ENCODE results near the gene PIGM.

Gene PIGM

GRCh38 chr1:159979257-159979656 lies 52.5 kb downstream of the PIGM start:
- no peaks in the 10 kb centered on the region for H4K20me1 ChIP-seq (ENCODE audit: insufficient read depth, low read length)
- H3K4me3 ChIP-seq (ENCODE audit: low read depth, low read length, poor library complexity, severe bottlenecking), result no peak overlapping the region
- no peak overlapping the region for H3K9ac ChIP-seq (ENCODE audit: low read length)
- no peak overlapping the region for H3K27ac ChIP-seq (ENCODE audit: low read depth, low read length, poor library complexity, severe bottlenecking)
- H3K79me2 ChIP-seq (ENCODE audit: insufficient read depth, low read length), result no peaks in the 10 kb centered on the region
- H3K27me3 ChIP-seq (ENCODE audit: insufficient read depth, low read length), result peaks cover 3% of the 10 kb centered on the region; the same call in 1 of the 2 replicates
- H3K9me3 ChIP-seq (ENCODE audit: low read length), result no peaks in the 10 kb centered on the region
- H3F3A ChIP-seq (ENCODE audit: insufficient read depth, low read length), result no peaks in the 10 kb centered on the region
- no peaks in the 10 kb centered on the region for H3K4me1 ChIP-seq (ENCODE audit: insufficient read depth, low read length, severe bottlenecking)
- H3K4me2 ChIP-seq (ENCODE audit: low read length), result no peak overlapping the region
- H3K36me3 ChIP-seq (ENCODE audit: insufficient read depth, low read length), result no peaks in the 10 kb centered on the region
- H3K9me2 ChIP-seq (ENCODE audit: low read depth, low read length), result no peaks in the 10 kb centered on the region
- no peak overlapping the region for H2AFZ ChIP-seq (ENCODE audit: low read length)
- TF ChIP-seq, protein P1, sequence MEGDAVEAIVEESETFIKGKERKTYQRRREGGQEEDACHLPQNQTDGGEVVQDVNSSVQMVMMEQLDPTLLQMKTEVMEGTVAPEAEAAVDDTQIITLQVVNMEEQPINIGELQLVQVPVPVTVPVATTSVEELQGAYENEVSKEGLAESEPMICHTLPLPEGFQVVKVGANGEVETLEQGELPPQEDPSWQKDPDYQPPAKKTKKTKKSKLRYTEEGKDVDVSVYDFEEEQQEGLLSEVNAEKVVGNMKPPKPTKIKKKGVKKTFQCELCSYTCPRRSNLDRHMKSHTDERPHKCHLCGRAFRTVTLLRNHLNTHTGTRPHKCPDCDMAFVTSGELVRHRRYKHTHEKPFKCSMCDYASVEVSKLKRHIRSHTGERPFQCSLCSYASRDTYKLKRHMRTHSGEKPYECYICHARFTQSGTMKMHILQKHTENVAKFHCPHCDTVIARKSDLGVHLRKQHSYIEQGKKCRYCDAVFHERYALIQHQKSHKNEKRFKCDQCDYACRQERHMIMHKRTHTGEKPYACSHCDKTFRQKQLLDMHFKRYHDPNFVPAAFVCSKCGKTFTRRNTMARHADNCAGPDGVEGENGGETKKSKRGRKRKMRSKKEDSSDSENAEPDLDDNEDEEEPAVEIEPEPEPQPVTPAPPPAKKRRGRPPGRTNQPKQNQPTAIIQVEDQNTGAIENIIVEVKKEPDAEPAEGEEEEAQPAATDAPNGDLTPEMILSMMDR (IDR thresholded peaks at IDR 0.05; ENCODE audit: low read length), result no peak
- TF ChIP-seq EZH2 (IDR thresholded peaks at IDR 0.05; ENCODE audit: borderline replicate concordance, low read length), result no peak

DNA sequence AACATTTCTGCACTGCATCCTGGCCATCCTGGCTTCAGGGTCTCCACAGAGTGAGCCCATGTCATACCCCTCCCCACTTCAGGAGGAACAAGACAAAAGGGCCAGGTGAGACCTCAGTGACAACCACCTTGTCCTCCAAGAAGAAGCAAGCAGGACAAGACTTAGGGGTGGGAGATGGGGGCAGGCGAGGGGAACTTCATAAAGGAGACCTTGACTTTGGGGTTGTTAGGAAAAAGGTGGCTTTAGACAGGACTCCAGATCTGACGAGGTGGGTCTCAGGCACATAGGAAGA lies 53.7 kb downstream of the PIGM start:
- H4K20me1 ChIP-seq (ENCODE audit: insufficient read depth, low read length), result no peaks in the 10 kb centered on the region
- no peak overlapping the region for H2AFZ ChIP-seq (ENCODE audit: low read length)
- peaks cover 2% of the 10 kb centered on the region; the same call in 1 of the 2 replicates for H3K27me3 ChIP-seq (ENCODE audit: insufficient read depth, low read length)
- no peaks in the 10 kb centered on the region for H3K4me1 ChIP-seq (ENCODE audit: insufficient read depth, low read length, severe bottlenecking)
- no peak overlapping the region for H3K4me3 ChIP-seq (ENCODE audit: low read depth, low read length, poor library complexity, severe bottlenecking)
- H3F3A ChIP-seq (ENCODE audit: insufficient read depth, low read length), result no peaks in the 10 kb centered on the region
- no peak overlapping the region for H3K9ac ChIP-seq (ENCODE audit: low read length)
- no peak overlapping the region for H3K27ac ChIP-seq (ENCODE audit: low read depth, low read length, poor library complexity, severe bottlenecking)
- H3K9me3 ChIP-seq (ENCODE audit: low read length), result no peaks in the 10 kb centered on the region
- TF ChIP-seq, protein P1 (IDR thresholded peaks at IDR 0.05; ENCODE audit: low read length), result no peak
- TF ChIP-seq EZH2 (IDR thresholded peaks at IDR 0.05; ENCODE audit: borderline replicate concordance, low read length), result no peak
- no peak overlapping the region for H3K4me2 ChIP-seq (ENCODE audit: low read length)
- H3K79me2 ChIP-seq (ENCODE audit: insufficient read depth, low read length), result no peaks in the 10 kb centered on the region
- H3K36me3 ChIP-seq (ENCODE audit: insufficient read depth, low read length), result no peaks in the 10 kb centered on the region
- no peaks in the 10 kb centered on the region for H3K9me2 ChIP-seq (ENCODE audit: low read depth, low read length)

GRCh38 chr1:159977364-159978106 lies 54.3 kb downstream of the PIGM start:
- TF ChIP-seq, protein P1 (IDR thresholded peaks at IDR 0.05; ENCODE audit: low read length), result no peak
- TF ChIP-seq EZH2 (IDR thresholded peaks at IDR 0.05; ENCODE audit: borderline replicate concordance, low read length), result no peak
- Histone ChIP-seq H4K20me1 (ENCODE audit: insufficient read depth, low read length) (no peaks in the 10 kb centered on the region), H3K4me3 (ENCODE audit: low read depth, low read length, poor library complexity, severe bottlenecking) (no peak overlapping the region), H3K27me3 (ENCODE audit: insufficient read depth, low read length) (peaks cover under 1% of the 10 kb centered on the region; the same call in 1 of the 2 replicates), H2AFZ (ENCODE audit: low read length) (no peak overlapping the region), H3K9ac (ENCODE audit: low read length) (no peak overlapping the region), H3K4me2 (ENCODE audit: low read length) (no peak overlapping the region), H3K27ac (ENCODE audit: low read depth, low read length, poor library complexity, severe bottlenecking) (no peak overlapping the region), H3F3A (ENCODE audit: insufficient read depth, low read length) (no peaks in the 10 kb centered on the region), H3K9me3 (ENCODE audit: low read length) (no peaks in the 10 kb centered on the region), H3K4me1 (ENCODE audit: insufficient read depth, low read length, severe bottlenecking) (no peaks in the 10 kb centered on the region), H3K79me2 (ENCODE audit: insufficient read depth, low read length) (no peaks in the 10 kb centered on the region), H3K36me3 (ENCODE audit: insufficient read depth, low read length) (no peaks in the 10 kb centered on the region), H3K9me2 (ENCODE audit: low read depth, low read length) (no peaks in the 10 kb centered on the region)

Measured in OCI-LY1 (cell line).